GM18511 (cell line): Measurements from ENCODE around the gene COQ8A.
"Not testable (repeated sequence)": the region's sequence is repeated elsewhere in the genome, so short reads cannot be mapped to it uniquely, and the experiment has no call there.

Experiments used
- ATAC-seq: cut with Tn5 transposase; IDR thresholded peaks from one replicate; pipeline ENCODE4 v1.9.1; 2021; ENCODE audit warnings: mild to moderate bottlenecking, moderate library complexity; ENCODE audit not compliant: unreplicated experiment

COQ8A gene

DNA sequence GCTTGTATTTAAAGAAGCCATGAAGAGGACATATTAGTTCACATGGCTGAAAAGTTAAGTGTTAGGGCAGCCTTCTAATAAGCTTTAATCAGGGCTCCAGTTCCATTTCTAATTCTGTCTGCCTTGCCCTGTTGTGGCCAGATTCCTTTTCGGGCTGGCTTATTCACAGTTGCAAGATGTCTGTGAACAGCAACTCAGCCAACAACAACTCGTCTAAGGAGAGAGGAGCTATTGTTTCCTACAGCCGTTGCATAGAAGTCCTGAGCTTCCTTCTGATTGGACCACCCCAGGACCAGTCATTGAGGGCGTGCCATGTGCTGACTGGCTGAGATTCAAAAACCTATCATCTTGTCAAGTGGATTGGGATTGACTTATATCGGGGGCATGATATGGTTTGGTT lies 18.6 kb upstream of the COQ8A start:
- ATAC-seq, result no peak

DNA sequence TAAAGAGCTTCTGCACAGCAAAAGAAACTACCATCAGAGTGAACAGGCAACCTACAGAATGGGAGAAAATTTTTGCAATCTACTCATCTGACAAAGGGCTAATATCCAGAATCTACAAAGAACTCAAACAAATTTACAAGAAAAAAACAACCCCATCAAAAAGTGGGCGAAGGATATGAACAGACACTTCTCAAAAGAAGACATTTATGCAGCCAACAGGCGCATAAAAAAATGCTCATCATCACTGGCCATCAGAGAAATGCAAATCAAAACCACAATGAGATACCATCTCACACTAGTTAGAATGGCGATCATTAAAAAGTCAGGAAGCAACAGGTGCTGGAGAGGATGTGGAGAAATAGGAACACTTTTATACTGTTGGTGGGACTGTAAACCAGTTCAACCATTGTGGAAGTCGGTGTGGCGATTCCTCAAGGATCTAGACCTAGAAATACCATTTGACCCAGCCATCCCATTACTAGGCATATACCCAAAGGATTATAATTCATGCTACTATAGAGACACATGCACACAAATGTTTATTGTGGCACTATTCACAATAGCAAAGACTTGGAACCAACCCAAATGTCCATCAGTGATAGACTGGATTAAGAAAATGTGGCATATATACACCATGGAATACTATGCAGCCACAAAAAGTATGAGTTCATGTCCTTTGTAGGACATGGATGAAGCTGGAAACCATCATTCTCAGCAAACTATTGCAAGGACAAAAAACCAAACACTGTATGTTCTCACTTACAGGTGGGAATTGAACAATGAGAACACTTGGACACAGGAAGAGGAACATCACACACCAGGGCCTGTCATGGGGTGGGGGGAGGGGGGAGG lies 10.6 kb upstream of the COQ8A start:
- not testable (repeated sequence) for ATAC-seq

DNA sequence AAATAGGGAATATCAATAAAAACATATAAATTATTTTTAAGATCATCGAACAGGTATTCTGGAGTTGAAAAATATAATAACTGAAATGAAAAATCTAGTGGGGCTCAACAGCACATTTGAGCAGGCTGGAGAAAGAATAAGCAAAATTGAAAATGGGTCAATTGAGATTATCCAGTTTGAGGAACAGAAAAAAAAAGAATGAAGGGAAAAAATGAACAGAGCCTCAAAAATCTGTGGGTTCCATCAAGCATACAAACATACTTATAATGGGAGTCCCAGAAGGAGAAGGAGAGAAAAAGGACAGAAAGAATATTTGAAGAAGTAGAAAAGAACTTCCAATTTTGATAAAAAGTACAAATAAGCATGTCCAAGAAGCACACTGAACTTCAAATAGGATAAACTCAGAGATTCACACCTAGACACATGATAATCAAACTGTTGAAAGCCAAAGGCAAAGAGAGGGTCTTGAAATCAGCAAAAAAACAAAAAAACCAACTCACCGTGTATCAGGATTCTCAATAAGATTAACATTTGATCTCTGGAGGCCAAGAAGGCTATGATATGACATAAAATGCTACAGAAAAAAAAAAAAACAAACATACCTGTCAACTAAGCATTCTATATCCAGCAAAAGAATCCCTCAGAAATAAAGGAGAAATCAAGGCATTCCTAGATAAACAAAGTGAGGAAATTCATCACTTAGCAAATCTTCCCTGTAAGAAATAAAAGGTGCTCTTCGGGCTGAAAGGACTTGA lies 5.4 kb upstream of the COQ8A start:
- no peak for ATAC-seq

DNA sequence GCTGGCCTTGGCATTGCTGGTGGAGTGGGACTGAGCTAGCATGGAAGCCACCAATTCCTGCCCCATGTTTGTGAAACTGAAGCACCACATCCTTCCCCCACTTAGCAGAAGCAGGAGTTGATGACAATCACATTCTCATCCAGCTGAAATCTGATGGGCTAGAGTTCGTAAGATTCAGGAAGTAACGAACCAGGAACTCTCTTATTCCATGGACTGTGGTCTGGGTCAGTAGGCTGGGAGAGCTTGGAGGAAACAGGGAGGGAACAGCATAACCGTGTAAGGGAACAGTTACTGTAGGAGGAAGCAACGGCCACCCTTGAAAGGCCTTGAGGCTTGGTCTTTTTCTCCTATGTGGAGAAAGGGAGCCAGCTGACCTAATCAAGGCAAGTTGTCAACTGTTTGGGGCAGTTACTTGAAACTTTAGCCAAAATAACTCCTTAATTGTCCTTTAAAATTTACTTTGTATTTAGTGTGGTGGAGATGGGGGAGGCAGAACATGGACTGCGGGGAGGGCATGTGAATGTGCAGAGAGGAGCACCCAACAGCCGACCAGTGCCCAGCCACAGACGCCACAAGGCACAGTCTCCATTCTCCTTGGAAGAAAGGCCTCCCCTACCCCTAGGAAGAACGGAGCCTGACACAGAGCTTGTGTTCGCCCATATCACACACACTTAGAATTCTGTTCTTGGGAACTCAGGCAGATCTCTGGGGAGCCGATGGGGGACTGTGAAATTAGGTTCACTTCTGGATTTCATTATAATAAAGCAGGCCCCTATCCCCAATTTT lies 2.0 kb upstream of the COQ8A start:
- no peak for ATAC-seq

DNA sequence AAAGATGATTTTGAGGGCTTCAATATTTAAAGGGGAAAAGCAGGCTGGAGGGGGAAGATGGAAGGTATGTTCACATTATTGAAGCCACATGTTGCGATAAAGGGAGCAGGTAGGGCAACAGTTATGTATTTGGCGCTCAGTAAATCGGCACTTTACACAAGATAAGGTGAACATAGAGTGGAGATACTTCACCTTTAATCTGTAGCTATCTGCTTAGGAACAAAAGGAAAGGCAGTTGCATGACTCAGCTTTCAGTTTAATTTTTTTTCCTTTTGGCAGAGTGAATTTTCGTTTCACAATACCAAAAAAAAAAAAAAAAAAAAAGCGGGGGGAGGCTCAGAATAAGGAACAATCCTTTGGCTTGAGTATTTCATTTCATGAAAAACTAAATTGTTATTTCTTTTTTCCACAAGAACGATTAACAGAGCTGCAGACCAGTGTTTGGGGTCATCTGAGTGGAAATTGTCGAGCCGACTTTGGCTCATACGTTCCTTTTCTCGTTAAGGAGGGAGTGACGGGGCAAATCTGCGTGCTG lies 1.1 kb upstream of the COQ8A start:
- ATAC-seq, result no peak

DNA sequence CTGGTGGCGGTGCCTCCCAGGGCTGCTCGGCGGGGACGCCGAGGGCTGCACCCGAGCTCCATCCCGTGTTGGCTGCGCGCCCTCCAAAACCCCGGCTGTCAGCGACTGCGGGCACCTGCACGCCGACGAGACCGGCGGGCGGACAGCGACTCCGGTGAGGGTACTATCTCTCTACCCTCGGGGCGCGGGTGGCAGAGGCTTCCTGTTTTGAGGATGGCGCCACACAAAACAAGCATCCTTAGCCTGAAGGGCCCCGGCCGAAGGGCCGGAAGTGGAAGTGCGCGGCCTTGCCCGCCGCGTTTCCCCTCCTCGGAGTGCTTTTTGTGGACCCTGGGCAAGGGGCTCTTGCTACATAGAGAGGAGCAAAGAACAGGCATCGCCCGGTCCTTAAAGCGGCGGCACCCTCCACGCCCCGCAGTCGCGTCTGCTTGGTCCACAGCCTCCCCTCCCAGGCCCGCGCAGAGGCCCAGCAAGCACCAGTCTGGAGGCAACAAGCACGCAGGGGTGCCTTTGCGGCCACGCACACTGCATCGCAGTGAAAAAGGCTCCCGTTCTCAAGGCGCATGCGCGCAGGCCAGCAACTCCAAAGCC lies 561 bp upstream of the COQ8A start:
- peak; percentile 45 for ATAC-seq

DNA sequence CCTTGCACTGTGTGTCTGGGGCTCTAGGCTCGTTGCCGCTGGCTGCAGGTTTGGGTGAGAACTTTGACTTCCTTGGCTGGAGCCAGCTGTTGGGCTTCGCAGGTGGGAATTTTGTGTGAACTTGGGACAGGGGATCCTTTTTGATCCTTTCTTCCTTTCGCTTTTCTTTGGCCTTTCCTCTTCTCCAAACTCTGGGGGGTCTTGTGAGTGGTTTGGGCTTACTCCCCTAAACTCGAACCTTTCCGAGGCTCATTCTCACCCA lies 643 bp downstream of the COQ8A start:
- ATAC-seq, result no peak

DNA sequence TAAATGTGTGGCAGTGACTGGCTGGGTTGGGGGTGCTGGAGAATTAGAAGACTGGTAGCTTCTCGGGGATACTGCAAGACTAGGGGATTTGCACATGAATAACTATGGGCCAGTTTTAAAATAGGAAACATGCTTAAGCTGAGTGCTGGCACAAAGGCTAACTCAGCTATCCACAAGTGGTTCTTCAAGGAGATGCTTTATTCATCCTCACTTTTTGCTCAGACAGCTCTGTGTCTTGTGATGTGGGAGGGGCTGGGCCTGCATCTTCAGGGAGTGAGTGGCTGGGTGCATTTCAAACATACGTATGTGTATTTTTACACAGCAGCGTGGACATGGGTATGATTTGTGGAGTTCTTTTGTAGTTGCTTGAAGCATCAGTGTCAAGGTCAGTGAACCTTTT lies 2.3 kb downstream of the COQ8A start:
- no peak for ATAC-seq

DNA sequence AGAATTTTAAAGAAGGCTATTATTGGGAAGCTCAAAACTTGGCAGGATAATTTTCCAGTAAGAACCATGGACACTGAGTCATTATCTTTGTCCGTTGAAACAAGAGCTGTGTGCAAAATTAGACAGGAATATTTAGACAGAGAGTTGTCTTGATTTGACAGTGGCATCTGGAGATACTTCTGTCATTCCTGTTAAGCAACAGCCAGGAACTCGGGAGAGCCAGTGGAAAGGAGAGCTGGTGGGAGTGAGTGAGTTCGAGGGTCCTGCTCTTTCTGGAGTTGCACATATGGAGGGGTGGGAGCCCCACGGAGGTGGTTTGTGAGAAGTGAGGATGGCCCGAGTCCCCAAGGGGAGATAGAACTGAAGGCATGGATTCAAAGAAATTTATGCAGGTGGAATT lies 3.1 kb downstream of the COQ8A start:
- ATAC-seq, result no peak

DNA sequence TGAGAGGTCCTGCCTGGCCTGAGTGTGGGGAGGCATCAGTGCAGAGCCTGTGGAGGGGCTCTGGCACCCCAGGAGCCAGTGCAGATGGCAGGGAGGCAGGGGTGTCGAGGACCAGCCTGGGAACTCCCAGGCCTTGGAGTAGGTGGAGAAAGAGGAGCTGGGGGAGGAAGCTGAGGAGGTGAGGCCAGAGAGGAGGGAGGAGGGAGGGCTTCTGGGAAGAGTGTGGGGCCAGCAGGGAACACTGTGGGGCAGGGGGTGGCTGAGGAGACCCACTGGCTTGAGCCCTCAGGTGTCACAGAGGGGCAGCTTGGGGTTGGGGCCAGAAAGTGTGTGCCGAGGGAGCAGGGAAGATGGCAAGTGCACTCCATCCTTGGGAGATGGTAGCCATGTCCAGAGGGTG lies 3.8 kb downstream of the COQ8A start:
- ATAC-seq, result no peak

DNA sequence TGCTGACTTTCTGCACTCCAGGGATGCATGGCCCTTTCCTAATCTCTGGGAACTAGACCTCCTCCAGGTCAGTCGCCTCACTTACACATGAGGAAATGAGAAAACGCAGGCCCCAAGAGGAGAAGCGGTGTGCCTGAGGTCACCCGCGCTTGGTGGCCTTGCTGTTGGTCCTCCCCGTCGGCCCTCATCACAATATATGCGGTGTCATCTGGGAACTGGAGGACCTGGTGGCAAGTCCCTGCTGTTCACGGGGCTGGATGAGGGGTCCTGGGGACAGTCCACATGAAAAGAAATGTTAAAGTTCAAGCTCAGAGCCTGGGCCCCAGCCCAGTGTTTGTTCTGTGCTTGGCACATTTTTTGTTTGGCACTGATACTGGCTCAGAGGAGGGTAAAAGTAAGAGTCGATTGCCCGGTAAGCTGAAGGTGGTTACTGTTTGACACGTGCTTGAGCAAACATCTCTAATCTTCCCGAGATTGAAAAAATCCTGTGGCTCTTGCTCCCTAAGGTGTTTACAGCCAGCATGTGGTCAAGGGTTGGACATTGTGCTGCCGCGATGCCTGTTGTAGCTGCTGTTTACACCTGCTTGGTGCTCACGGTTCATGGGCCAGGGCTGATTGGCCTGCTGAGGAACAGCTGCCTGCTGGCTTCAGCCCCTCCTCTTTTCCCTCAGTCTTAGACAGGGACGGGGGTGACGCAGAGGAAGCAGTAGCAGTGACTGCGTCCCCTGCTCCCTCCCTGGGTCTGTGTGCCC lies 5.2 kb downstream of the COQ8A start:
- ATAC-seq, result no peak

DNA sequence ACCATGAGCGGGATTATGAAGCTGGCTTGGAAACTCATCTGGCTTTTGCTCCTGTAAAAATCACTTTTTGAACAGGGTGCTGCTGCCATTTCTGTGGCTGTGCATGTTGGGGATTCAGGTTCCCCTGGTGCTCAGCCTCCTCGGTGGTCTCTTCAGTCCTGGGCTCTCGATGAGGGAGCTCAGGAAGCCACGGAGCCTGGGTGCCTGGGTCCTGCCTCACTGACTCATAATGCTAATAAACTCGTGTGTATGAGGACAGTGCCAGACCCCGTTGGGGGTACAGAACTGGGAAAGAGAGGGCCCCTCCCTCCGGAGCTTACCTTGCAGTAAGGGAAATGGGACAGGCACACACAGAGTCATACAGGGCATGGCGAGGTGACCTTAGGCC lies 5.8 kb downstream of the COQ8A start:
- ATAC-seq, result no peak

DNA sequence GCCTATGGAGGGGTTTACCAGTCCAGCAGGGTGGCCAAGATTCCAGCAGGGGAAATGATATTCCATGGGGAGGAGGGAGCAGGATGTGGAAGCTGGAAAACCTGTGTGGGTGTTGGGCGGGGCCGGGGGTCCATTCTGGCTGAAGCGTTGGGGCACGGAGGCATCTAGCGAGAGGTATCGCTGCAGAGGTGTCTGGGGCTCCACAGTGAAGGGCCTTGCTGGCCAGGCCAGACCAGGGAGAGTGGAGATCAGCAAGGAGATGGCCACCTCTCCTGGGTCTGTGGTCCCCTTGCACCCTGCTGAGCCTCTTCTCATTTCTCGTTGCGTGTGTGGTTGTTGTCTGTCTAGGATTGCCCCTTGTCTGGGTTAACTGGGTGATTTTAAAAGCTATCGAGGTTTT lies 6.2 kb downstream of the COQ8A start:
- no peak for ATAC-seq

DNA sequence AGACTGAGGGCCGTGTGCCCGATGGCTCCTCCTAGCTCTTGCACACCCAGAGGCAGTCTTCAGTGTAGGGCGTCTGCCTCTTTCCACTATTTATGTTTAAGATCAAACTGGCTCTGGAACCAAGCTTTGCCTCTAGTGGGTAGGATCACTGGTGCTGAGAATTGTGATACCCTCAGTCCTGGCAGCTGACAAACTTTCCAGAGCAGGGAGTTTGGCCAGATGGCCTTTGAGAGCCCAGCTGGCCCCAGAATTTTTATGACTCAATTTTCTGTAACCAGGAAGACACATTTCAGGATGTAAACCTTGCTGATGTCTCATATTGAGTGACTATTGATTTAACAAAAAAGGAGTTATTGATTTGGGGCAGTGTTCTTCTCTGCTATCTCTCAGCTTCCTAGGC lies 6.7 kb downstream of the COQ8A start:
- ATAC-seq, result no peak

DNA sequence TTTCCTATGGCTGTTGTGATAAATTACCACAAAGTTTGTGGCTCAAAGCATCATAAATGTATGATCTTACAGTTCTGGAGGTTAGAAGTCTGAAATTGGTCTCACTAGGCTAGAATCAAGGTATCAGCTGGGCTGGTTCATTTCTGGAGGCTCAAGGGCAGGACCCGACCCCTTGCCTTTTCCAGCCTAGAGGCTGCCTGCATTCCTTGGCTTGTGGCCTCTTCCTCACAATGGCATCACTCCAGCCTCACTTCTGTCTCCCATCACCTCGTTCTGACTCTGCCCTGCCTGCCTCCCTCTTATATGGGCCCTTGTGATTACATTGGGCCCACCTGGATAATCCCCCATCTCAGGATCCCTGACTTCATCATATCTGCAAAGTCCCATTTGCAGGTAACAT lies 8.0 kb downstream of the COQ8A start:
- ATAC-seq, result no peak

DNA sequence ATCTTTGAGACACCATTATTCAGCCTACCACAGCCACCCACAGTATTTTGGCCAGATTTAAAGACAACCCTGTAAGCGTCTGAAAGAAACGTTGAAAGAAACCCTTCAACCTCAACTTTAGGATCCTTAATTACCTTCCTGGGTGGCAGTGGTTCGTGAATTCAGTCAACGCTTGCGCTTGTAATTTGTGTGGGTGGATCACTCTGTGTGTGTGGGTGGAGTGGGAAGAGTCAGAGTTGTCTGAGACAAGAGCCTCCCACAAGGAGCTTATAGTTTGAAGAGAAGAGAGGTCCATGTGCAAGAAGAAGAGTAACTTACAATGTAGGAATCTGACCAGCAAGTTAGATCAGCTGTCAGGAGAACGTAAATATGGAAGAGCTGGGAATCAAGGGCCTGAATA lies 8.4 kb downstream of the COQ8A start:
- ATAC-seq, result no peak

DNA sequence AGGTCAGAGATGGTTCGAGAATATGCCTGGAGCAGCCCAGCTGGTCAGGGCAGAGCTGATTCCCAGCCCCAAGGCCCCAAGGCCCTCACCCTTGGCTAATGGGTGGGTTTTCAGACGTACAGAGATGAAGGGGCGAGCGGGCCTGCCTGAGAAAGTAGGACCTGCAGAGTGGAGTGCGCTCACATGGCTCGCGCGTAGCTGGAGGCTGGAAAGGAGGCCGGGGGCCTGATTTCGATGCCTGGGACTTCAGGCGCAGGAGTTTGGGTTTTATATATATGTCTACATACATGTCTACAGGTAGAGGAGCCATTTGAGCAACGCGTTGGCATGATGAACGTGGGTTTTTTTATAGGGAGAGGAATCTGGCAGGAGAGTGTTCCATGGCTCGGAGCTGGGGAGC lies 8.9 kb downstream of the COQ8A start:
- ATAC-seq, result no peak

DNA sequence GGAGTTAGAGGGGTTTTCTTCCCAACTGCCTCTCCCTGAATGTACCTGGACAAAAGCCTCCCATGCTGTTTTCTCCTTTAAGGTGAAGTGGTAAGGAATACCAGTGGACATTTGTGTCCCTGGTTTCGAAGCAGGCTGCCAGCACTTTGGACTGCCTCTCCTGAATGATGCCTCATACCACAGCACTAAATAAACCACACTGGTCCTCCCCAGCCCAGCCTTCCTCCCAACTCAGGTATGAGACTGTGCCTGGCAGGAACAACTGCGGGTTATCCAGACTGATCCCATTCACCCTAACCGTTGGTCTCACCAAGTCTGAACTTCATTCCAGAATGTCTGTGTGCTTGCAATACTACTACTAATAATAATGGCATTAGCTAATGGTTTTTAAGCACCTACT lies 9.3 kb downstream of the COQ8A start:
- ATAC-seq, result no peak

DNA sequence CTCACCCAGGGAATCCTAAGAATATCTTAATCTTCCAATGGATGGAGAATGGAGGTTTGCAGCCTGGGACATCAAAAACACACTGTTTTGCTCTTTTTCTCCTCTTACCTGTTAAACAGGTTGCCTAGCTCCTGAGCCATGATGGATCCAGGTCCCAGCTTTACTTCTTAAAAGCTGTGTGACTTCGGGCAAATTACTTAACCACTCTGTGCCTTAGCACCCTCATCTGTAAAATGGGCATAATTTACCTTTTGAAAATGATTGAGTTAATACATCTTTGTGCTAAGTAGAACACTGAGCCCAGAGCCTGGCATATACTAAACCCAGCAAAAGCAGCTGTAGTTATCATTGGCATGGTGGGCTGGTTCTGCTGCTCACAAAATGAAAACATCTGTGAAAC lies 10.2 kb downstream of the COQ8A start:
- no peak for ATAC-seq

DNA sequence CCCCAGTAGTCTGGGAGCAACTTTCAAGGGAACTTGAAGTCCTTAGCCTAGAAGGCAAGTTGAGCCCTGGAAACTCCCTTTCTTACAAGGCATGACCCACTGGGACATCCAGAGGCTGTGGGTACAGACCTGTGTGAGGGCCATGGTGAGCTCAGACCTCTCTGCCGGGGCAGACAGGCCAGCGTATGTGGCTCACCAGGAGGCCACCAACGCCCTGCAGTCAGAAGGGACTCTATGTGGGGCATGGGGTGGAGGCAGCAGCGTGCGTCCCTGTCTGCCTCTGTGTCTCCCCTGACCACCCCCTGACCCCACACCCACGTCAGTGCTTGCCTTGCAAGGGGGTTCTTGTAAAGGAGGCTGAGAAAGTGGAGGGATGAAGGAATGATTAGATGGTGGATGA lies 10.8 kb downstream of the COQ8A start:
- no peak for ATAC-seq
